Suprapubic skin (tissue), 3 donors: ENCODE measurements around the gene CPSF4.

Experiments
- CTCF ChIP-seq, 2 donors: fragments of 200-600 bp in 1 of 2; fragments of 450-650 bp in 1 of 2; sonication (generic) in 1 of 2; IDR thresholded peaks; one replicate each; pipeline ENCODE4 v1.5.1; 2016 to 2019; ENCODE audit warnings: antibody characterized with exemption in 2 of 2, mild to moderate bottlenecking in 1 of 2, moderate library complexity in 1 of 2
- POLR2A ChIP-seq, 2 donors: fragments of 450-650 bp; IDR thresholded peaks; one replicate each; pipeline ENCODE4 v1.6.1; 2017; ENCODE audit warnings: antibody characterized with exemption in 2 of 2, mild to moderate bottlenecking in 2 of 2, moderate library complexity in 2 of 2

GRCh38 chr7:99452541-99452940 is 13.8 kb downstream of the CPSF4 start:
- TF ChIP-seq CTCF (IDR thresholded peaks at IDR 0.05) (no peak), POLR2A (IDR thresholded peaks at IDR 0.05) (no peak)
